ENCODE measurements around the gene GPR161. TPM values are rescaled to one million over a fixed set of nuclear protein-coding genes. Genes with fewer than 3 reads are reported as not detected.

Gene GPR161
- polyA plus RNA-seq, 1 donor (not counting 4 experiments of a cell fraction or from before 2014, with no cell fraction given), result 7.8 TPM

DNA sequence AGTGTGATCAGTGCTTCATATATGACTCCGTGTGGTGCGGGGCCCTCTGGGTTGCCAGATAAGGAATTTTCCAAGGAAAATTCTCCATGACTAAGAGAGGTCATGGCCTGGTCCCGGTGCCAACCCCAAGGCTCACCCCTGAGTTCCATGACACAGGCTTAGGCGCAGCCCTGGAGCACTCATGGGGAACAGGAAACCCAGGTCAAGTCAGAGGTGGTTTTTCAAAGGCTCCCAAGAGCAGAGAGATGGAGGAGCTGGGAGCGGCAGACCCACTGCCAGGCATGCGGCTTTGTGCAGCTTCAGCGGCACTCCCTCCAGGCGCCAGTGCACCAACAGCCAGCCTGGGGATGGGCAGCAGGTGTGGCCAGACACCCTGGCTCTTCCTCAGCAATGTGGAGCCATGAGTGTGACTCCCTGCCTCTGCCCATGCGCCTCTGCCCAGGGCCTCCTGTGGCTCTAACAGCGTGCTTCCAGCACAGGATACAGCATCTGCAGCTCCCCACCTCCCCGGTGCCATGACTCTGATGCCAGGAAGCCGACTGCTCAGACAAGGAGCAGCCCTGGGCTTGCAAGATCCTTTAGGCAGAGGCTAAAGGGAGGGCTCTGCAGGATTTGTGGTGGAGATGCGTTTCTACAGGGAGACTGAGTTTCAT is 47.3 kb downstream of the GPR161 start:
- no peaks in the 10 kb centered on the region for H3K9me1 ChIP-seq (ENCODE audit: control insufficient read depth, extremely low read depth, insufficient read depth, low read length)
- no peak overlapping the region for H3K9ac ChIP-seq (ENCODE audit: control insufficient read depth, extremely low read depth, insufficient read depth, low read length)
- dilution Hi-C loops (cut with MboI; ENCODE audit: extremely low pct_ligation_motif_present, low sequenced_read_pairs), result no loop called here
- H3K27me3 ChIP-seq (ENCODE audit: control insufficient read depth, extremely low read depth, insufficient read depth, low read length), result no peaks in the 10 kb centered on the region
- no peak for DNase-seq (ENCODE audit: low read depth, low spot score)
- FAIRE-seq, result no peak
- H3K36me3 ChIP-seq (ENCODE audit: control insufficient read depth in 2 of 2, extremely low read depth in 1 of 2, insufficient read depth in 2 of 2, low read length in 2 of 2), result peaks cover 0 to 6% of the 10 kb centered on the region in 2 experiments
- H3K9me3 ChIP-seq (ENCODE audit: control insufficient read depth, low read depth, low read length), result no peaks in the 10 kb centered on the region
- H3K79me2 ChIP-seq (ENCODE audit: control insufficient read depth, insufficient read depth, low read length), result no peaks in the 10 kb centered on the region
- H2AFZ ChIP-seq (ENCODE audit: control insufficient read depth, low read length), result no peak overlapping the region
- peaks cover 4% of the 10 kb centered on the region for H3K4me1 ChIP-seq (ENCODE audit: control insufficient read depth, extremely low read depth, insufficient read depth, low read length)
- H3K4me2 ChIP-seq (ENCODE audit: control insufficient read depth, extremely low read depth, insufficient read depth, low read depth, low read length), result no peak overlapping the region
- H4K20me1 ChIP-seq (ENCODE audit: control insufficient read depth, extremely low read depth, insufficient read depth, low read length), result no peaks in the 10 kb centered on the region
- no peak overlapping the region for H3K4me3 ChIP-seq (ENCODE audit: control insufficient read depth in 2 of 3, extremely low read depth in 1 of 3, insufficient read depth in 2 of 3, low read depth in 1 of 3, low read length in 3 of 3)
- no peak overlapping the region for H3K27ac ChIP-seq (ENCODE audit: control insufficient read depth, insufficient read depth, low read length)
- TF ChIP-seq, protein P1, sequence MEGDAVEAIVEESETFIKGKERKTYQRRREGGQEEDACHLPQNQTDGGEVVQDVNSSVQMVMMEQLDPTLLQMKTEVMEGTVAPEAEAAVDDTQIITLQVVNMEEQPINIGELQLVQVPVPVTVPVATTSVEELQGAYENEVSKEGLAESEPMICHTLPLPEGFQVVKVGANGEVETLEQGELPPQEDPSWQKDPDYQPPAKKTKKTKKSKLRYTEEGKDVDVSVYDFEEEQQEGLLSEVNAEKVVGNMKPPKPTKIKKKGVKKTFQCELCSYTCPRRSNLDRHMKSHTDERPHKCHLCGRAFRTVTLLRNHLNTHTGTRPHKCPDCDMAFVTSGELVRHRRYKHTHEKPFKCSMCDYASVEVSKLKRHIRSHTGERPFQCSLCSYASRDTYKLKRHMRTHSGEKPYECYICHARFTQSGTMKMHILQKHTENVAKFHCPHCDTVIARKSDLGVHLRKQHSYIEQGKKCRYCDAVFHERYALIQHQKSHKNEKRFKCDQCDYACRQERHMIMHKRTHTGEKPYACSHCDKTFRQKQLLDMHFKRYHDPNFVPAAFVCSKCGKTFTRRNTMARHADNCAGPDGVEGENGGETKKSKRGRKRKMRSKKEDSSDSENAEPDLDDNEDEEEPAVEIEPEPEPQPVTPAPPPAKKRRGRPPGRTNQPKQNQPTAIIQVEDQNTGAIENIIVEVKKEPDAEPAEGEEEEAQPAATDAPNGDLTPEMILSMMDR (optimal IDR thresholded peaks at IDR 0.05 in 1 of 3, IDR thresholded peaks at IDR 0.05 in 1 of 3, conservative IDR thresholded peaks at IDR 0.05 in 1 of 3; ENCODE audit: extremely low read depth in 1 of 3, insufficient read depth in 2 of 3, low read length in 3 of 3), result no peak
- TF ChIP-seq EZH2 (IDR thresholded peaks at IDR 0.05; ENCODE audit: low read length), result no peak

DNA sequence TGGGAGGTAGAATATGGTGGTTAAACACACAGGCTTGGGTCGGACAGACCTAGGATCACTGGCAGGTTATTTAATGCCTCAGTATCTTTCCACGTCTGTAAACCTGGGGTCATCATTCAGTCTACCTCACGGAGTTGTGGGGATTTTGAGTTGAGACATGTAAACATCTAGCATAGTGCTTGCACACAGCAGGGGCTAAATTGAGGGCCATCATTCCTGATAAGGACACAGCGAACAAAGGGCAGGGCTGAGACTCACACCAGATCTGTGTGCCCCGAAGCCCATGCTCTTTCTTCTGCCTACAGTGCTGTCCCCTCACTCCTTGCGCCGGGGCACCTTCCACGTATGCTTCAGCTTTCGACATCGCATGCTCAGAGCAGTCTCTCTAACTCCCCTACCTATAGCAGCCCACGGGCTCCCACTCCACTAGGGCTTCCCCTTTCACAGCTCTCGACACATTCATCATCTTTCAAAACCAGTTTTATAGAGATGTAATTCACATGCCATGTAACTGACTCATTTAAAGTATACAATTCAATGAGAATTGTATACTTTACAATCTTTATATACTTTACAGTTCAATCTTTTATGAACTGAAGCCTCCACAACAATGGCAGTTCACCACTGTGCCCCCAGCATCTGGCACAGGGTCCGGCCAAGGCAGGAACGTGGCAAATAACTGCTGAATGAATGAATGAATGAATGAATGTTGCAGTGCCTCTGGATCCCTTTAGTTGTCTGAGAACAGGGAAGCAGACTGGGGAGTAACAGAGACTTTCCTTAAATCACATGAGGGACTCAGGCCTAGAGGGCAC is 48.0 kb downstream of the GPR161 start:
- Histone ChIP-seq H3K4me3 (ENCODE audit: control insufficient read depth in 2 of 3, extremely low read depth in 1 of 3, insufficient read depth in 2 of 3, low read depth in 1 of 3, low read length in 3 of 3) (no peak overlapping the region), H3K27me3 (ENCODE audit: control insufficient read depth, extremely low read depth, insufficient read depth, low read length) (no peaks in the 10 kb centered on the region), H3K9me1 (ENCODE audit: control insufficient read depth, extremely low read depth, insufficient read depth, low read length) (no peaks in the 10 kb centered on the region), H3K4me2 (ENCODE audit: control insufficient read depth, extremely low read depth, insufficient read depth, low read depth, low read length) (no peak overlapping the region), H2AFZ (ENCODE audit: control insufficient read depth, low read length) (no peak overlapping the region), H3K27ac (ENCODE audit: control insufficient read depth, insufficient read depth, low read length) (no peak overlapping the region), H3K9me3 (ENCODE audit: control insufficient read depth, low read depth, low read length) (no peaks in the 10 kb centered on the region), H3K9ac (ENCODE audit: control insufficient read depth, extremely low read depth, insufficient read depth, low read length) (no peak overlapping the region), H3K36me3 (ENCODE audit: control insufficient read depth in 2 of 2, extremely low read depth in 1 of 2, insufficient read depth in 2 of 2, low read length in 2 of 2) (peaks cover 2 to 10% of the 10 kb centered on the region in 2 experiments), H4K20me1 (ENCODE audit: control insufficient read depth, extremely low read depth, insufficient read depth, low read length) (no peaks in the 10 kb centered on the region), H3K79me2 (ENCODE audit: control insufficient read depth, insufficient read depth, low read length) (no peaks in the 10 kb centered on the region), H3K4me1 (ENCODE audit: control insufficient read depth, extremely low read depth, insufficient read depth, low read length) (peaks cover 4% of the 10 kb centered on the region)
- FAIRE-seq (no peak), DNase-seq (ENCODE audit: low read depth, low spot score) (no peak)
- TF ChIP-seq EZH2 (IDR thresholded peaks at IDR 0.05; ENCODE audit: low read length), result no peak
- TF ChIP-seq, protein P1 (optimal IDR thresholded peaks at IDR 0.05 in 1 of 3, IDR thresholded peaks at IDR 0.05 in 1 of 3, conservative IDR thresholded peaks at IDR 0.05 in 1 of 3; ENCODE audit: extremely low read depth in 1 of 3, insufficient read depth in 2 of 3, low read length in 3 of 3), result no peak
- dilution Hi-C loops (cut with MboI; ENCODE audit: extremely low pct_ligation_motif_present, low sequenced_read_pairs), result no loop called here
